GM10248 (cell line): ENCODE measurements around the gene TMEM169.

Experiments
- CTCF ChIA-PET: fragments of 300-600 bp; sonication (Branson Sonifier 250); formaldehyde crosslinking; extraction: SDS; loops from one replicate; lab custom pipeline; 2021; ENCODE audit warnings: antibody characterized with exemption; lab: Yijun Ruan, JAX
- POLR2A ChIA-PET: fragments of 350-650 bp; sonication (Branson Sonifier 250); formaldehyde crosslinking; extraction: SDS; loops from one replicate; lab custom pipeline; 2020; ENCODE audit warnings: antibody characterized with exemption; lab: Yijun Ruan, JAX
- DNase-seq: peaks from one replicate; pipeline ENCODE4 v3.0.0; 2012; ENCODE audit errors: extremely low spot score
- CTCF ChIP-seq: IDR thresholded peaks from 2 replicates; pipeline ENCODE4 v1.5.1; 2012; ENCODE audit warnings: mild to moderate bottlenecking, low read depth; ENCODE audit errors: extremely low read depth, missing control alignments, control extremely low read depth

The TMEM169 gene

DNA sequence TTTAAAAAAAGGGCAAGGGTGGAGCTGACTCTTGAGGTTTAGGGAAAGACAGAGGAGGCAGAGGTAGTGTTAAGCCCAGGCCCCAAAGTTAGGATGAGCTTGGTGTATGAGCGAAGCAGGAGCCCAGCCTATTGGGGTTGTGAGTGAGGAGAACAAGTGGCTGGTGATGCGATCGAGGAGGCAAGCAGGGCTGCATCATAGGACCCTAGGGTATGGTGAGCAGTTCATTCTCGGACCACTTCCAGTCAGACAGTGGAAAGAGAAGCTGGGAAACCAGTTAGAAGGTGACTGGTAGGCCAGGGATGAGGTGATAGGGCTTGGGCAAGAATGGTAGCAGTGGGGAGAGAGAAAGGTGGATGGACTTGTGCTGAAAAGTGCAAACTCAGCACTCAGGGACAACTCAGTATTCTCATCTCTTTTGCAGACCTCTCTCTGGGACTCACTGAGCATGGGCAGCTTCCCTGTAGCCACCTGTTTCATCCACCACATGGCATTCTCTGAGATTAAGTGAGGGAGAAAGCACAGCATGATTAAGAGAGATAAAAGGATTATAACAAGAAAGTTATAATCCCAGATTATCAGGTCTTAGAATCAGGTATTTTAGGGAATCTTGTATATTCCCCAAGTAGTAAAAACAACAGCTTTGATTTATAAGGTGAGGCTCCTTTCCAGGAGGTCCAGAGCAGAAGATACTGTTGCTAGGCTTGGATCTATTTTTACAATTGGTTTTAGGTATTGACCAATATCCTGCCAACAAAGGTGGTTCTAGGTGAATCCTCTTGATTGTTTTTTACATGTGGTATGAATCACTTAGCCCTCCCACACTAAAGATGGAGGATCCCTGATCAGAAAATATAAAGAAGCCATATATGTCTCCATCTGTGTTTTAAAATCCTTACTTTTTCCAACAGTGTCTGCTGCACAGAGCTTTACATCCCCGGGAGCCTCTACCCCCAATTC is 65.7 kb downstream of the TMEM169 start:
- no peak for DNase-seq
- TF ChIP-seq CTCF, result no peak
- ChIA-PET POLR2A (no interaction called here), CTCF (interaction anchor here (0.9 to 1.9 kb wide), 6 partner anchors 7 to 38 kb away, joined by 3 to 7 read pairs (median 4); partner anchors contain the start of gene XRCC5)

GRCh38 chr2:216148983-216149382 is 67.3 kb downstream of the TMEM169 start:
- no peak for DNase-seq
- POLR2A ChIA-PET, result no interaction called here
- CTCF ChIA-PET, result interaction anchor here (1.3 to 1.9 kb wide), 5 partner anchors 9 to 257 kb away, joined by 3 to 7 read pairs (median 5); partner anchors contain the start of gene XRCC5
- no peak for TF ChIP-seq CTCF

DNA sequence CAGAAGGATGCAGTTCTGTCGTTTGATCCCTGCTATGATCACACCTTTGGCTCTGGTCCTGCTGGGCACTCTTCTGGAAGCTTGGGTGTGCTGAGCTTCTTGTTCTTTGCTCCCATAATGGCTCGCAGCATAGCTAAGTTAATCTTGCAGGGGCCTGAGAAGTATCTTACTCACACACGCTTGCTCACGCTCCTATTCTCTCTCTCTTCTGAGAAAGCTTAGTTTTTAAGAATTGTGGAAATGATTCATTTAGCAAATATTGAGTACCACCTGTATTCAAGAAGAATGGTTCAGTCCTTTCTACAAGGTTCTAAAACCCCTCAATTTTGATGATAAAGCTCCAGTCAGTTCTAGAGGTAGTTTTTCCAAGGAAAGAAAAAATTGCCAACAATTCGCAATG is 68.0 kb downstream of the TMEM169 start:
- CTCF ChIA-PET, result interaction anchor here (0.9 to 1.9 kb wide), 5 partner anchors 8 to 256 kb away, joined by 3 to 7 read pairs (median 4); no protein-coding TSS in a partner anchor
- no peak for DNase-seq
- TF ChIP-seq CTCF, result no peak
- POLR2A ChIA-PET, result no interaction called here

GRCh38 chr2:216151313-216152025 is 69.8 kb downstream of the TMEM169 start:
- TF ChIP-seq CTCF, result no peak
- ChIA-PET POLR2A (no interaction called here), CTCF (interaction anchor here (1.1 kb wide), 1 partner anchor 9 kb away, joined by 3 read pairs; no protein-coding TSS in a partner anchor)
- DNase-seq, result no peak
